ENCODE data around the gene PPP4R2. TPM values are rescaled to one million over a fixed set of nuclear protein-coding genes. Genes with fewer than 3 reads are reported as not detected.

Gene PPP4R2
- 92.1 TPM for total RNA-seq

GRCh38 chr3:72996473-72997333 lies at the start of gene PPP4R2:
Gene PPP4R2 (plus strand): TSS chr3:72996811. CDS start chr3:72997038, 227 bp downstream.
- peak; percentile 96 for DNase-seq

GRCh38 chr3:72947715-72948490 lies 48.7 kb upstream of the PPP4R2 start:
- no peak for DNase-seq

- no peak for DNase-seq
These were observed 47.6 kb upstream of the PPP4R2 start for GRCh38 chr3:72949016-72949415.

- DNase-seq: no peak
These were observed 46.2 kb upstream of the PPP4R2 start for GRCh38 chr3:72950372-72950771.

GRCh38 chr3:72950801-72951200 lies 45.8 kb upstream of the PPP4R2 start:
- no peak for DNase-seq

- no peak for DNase-seq
These were observed 45.3 kb upstream of the PPP4R2 start for GRCh38 chr3:72951259-72951722.

- no peak for DNase-seq
These were observed 43.2 kb upstream of the PPP4R2 start for GRCh38 chr3:72953325-72953956.

GRCh38 chr3:72957297-72957696 lies 39.3 kb upstream of the PPP4R2 start:
- DNase-seq: no peak

GRCh38 chr3:72959336-72959735 lies 37.3 kb upstream of the PPP4R2 start:
- no peak for DNase-seq

GRCh38 chr3:72960812-72961518 lies 35.6 kb upstream of the PPP4R2 start:
- DNase-seq: peak; percentile 24

- no peak for DNase-seq
These were observed 34.9 kb upstream of the PPP4R2 start for GRCh38 chr3:72961752-72962151.

- DNase-seq: no peak
These were observed 34.3 kb upstream of the PPP4R2 start for GRCh38 chr3:72962317-72962716.

- DNase-seq: no peak
These were observed 32.0 kb upstream of the PPP4R2 start for GRCh38 chr3:72964633-72965032.

GRCh38 chr3:72968266-72968664 lies 28.3 kb upstream of the PPP4R2 start:
- no peak for DNase-seq

- no peak for DNase-seq
These were observed 26.8 kb upstream of the PPP4R2 start for GRCh38 chr3:72969766-72970165.

- no peak for DNase-seq
These were observed 25.7 kb upstream of the PPP4R2 start for GRCh38 chr3:72970942-72971341.

- no peak for DNase-seq
These were observed 23.9 kb upstream of the PPP4R2 start for GRCh38 chr3:72972706-72973030.

GRCh38 chr3:72973031-72973723 lies 23.4 kb upstream of the PPP4R2 start:
- no peak for DNase-seq

- DNase-seq: no peak
These were observed 22.8 kb upstream of the PPP4R2 start for GRCh38 chr3:72973786-72974185.

- DNase-seq: no peak
These were observed 21.7 kb upstream of the PPP4R2 start for GRCh38 chr3:72974956-72975355.

GRCh38 chr3:72976281-72976741 lies 20.3 kb upstream of the PPP4R2 start:
- DNase-seq: no peak
